Stimulated activated naive B cell treated with anti-CD40 and anti-IgM and Interleukin-4, amounts not matched to agents 10 μg/mL and 1 μg/mL and 100 μg/mL, for 72 hours (primary cell): ENCODE results near the gene RLN3.

Experiments
- ATAC-seq, 2 donors: fragments of 150-1000 bp; cut with Tn5 transposase; replicated peaks; 2 replicates each; pipeline ENCODE4 v1.10.0; 2021; ENCODE audit warnings: moderate library complexity in 1 of 2
- DNase-seq: peaks from one replicate; pipeline ENCODE4 v3.0.0; 2021
- H3K27ac Mint-ChIP-seq: one replicate; pipeline ENCODE4 v1.8.0; 2022; ENCODE audit warnings: mild to moderate bottlenecking, mixed read lengths
- H3K27me3 Mint-ChIP-seq, 2 donors: one replicate each; pipeline ENCODE4 v1.8.0; 2022; ENCODE audit warnings: mixed read lengths in 2 of 2
- H3K36me3 Mint-ChIP-seq, 2 donors: one replicate each; pipeline ENCODE4 v1.8.0; 2022; ENCODE audit warnings: mixed read lengths in 2 of 2, mild to moderate bottlenecking in 1 of 2
- H3K4me1 Mint-ChIP-seq, 2 donors: one replicate each; pipeline ENCODE4 v1.8.0; 2022; ENCODE audit warnings: mixed read lengths in 2 of 2, mild to moderate bottlenecking in 1 of 2
- H3K4me3 Mint-ChIP-seq, 2 donors: one replicate each; pipeline ENCODE4 v1.8.0; 2022; ENCODE audit warnings: mild to moderate bottlenecking in 2 of 2, mixed read lengths in 2 of 2, moderate library complexity in 1 of 2
- H3K9me3 Mint-ChIP-seq, 2 donors: one replicate each; pipeline ENCODE4 v1.8.0; 2022; ENCODE audit warnings: mixed read lengths in 2 of 2, mild to moderate bottlenecking in 1 of 2

RLN3 gene

GRCh38 chr19:14059093-14059480 lies 31.1 kb downstream of the RLN3 start:
- DNase-seq, result no peak
- Mint-ChIP-seq H3K4me3 (peak overlapping the region in 1 of 2 donors; percentile 6), H3K36me3 (peaks cover 0 to 2% of the 10 kb centered on the region in 2 donors), H3K4me1 (peaks cover 16 to 18% of the 10 kb centered on the region in 2 donors), H3K27ac (no peak overlapping the region), H3K9me3 (no peaks in the 10 kb centered on the region), H3K27me3 (peaks cover 38 to 64% of the 10 kb centered on the region in 2 donors)
- peak; percentile 45 to 56 for ATAC-seq

GRCh38 chr19:14059652-14060155 lies 31.8 kb downstream of the RLN3 start:
- H3K9me3 Mint-ChIP-seq, result no peaks in the 10 kb centered on the region
- no peaks in the 10 kb centered on the region for H3K36me3 Mint-ChIP-seq
- no peak for ATAC-seq
- peaks cover 16 to 18% of the 10 kb centered on the region in 2 donors for H3K4me1 Mint-ChIP-seq
- no peak overlapping the region for H3K4me3 Mint-ChIP-seq
- no peak for DNase-seq
- H3K27ac Mint-ChIP-seq, result peak overlapping the region; percentile 65
- H3K27me3 Mint-ChIP-seq, result peaks cover 38 to 63% of the 10 kb centered on the region in 2 donors

GRCh38 chr19:14061081-14061749 lies 33.3 kb downstream of the RLN3 start:
- H3K4me1 Mint-ChIP-seq, result peaks cover 19 to 20% of the 10 kb centered on the region in 2 donors
- no peak overlapping the region for H3K27ac Mint-ChIP-seq
- DNase-seq (no peak), ATAC-seq (no peak)
- H3K9me3 Mint-ChIP-seq, result no peaks in the 10 kb centered on the region
- H3K27me3 Mint-ChIP-seq, result peaks cover 38 to 57% of the 10 kb centered on the region in 2 donors
- no peak overlapping the region for H3K4me3 Mint-ChIP-seq
- H3K36me3 Mint-ChIP-seq, result no peaks in the 10 kb centered on the region

- no peaks in the 10 kb centered on the region for H3K9me3 Mint-ChIP-seq
- no peak within 1 kb of the TSS for H3K4me3 Mint-ChIP-seq
- peaks cover 36 to 56% of the 10 kb centered on the region in 2 donors for H3K27me3 Mint-ChIP-seq
- H3K27ac Mint-ChIP-seq, result no peak within 1 kb of the TSS
- ATAC-seq (no peak), DNase-seq (no peak)
- H3K4me1 Mint-ChIP-seq, result peaks cover 20 to 24% of the 10 kb centered on the region in 2 donors
- H3K36me3 Mint-ChIP-seq, result no peaks in the 10 kb centered on the region
Observed at GRCh38 chr19:14061751-14062557, 34.0 kb downstream of the RLN3 start, which contains the start of gene PALM3. TSS of gene PALM3 (minus strand) at chr19:14062076. CDS start at chr19:14061980, 96 bp downstream.

GRCh38 chr19:14062558-14062855 lies 34.6 kb downstream of the RLN3 start:
- Mint-ChIP-seq H3K4me3 (no peak overlapping the region), H3K4me1 (peaks cover 20 to 24% of the 10 kb centered on the region in 2 donors), H3K27ac (no peak overlapping the region), H3K36me3 (no peaks in the 10 kb centered on the region), H3K27me3 (peaks cover 33 to 51% of the 10 kb centered on the region in 2 donors), H3K9me3 (no peaks in the 10 kb centered on the region)
- ATAC-seq, result no peak
- no peak for DNase-seq

GRCh38 chr19:14063105-14063504 lies 35.2 kb downstream of the RLN3 start:
- ATAC-seq, result no peak
- Mint-ChIP-seq H3K4me3 (no peak overlapping the region), H3K27ac (no peak overlapping the region), H3K9me3 (no peaks in the 10 kb centered on the region), H3K36me3 (no peaks in the 10 kb centered on the region), H3K27me3 (peaks cover 27 to 45% of the 10 kb centered on the region in 2 donors), H3K4me1 (peaks cover 17 to 19% of the 10 kb centered on the region in 2 donors)
- no peak for DNase-seq

GRCh38 chr19:14066134-14066533 lies 38.2 kb downstream of the RLN3 start:
- Mint-ChIP-seq H3K27me3 (peaks cover 3 to 17% of the 10 kb centered on the region in 2 donors), H3K27ac (no peak overlapping the region), H3K36me3 (no peaks in the 10 kb centered on the region), H3K4me3 (no peak overlapping the region), H3K4me1 (peaks cover 2 to 9% of the 10 kb centered on the region in 2 donors), H3K9me3 (no peaks in the 10 kb centered on the region)
- ATAC-seq (peak; percentile 64 to 71), DNase-seq (no peak)

GRCh38 chr19:14070268-14071050 lies 42.5 kb downstream of the RLN3 start:
- no peak for ATAC-seq
- Mint-ChIP-seq H3K4me1 (peaks cover 14 to 33% of the 10 kb centered on the region in 2 donors), H3K4me3 (peak overlapping the region in 1 of 2 donors; percentile 17), H3K36me3 (no peaks in the 10 kb centered on the region), H3K27me3 (peaks cover 3 to 18% of the 10 kb centered on the region in 2 donors), H3K27ac (no peak overlapping the region), H3K9me3 (no peaks in the 10 kb centered on the region)
- no peak for DNase-seq

- H3K9me3 Mint-ChIP-seq, result no peaks in the 10 kb centered on the region
- H3K27me3 Mint-ChIP-seq, result peaks cover 3 to 7% of the 10 kb centered on the region in 2 donors
- peak; percentile 13 to 14 for ATAC-seq
- no peaks in the 10 kb centered on the region for H3K36me3 Mint-ChIP-seq
- DNase-seq, result no peak
- peak within 1 kb of the TSS; percentile 86 to 88 for H3K4me3 Mint-ChIP-seq
- H3K27ac Mint-ChIP-seq, result peak within 1 kb of the TSS; percentile 56
- peaks cover 12 to 24% of the 10 kb centered on the region in 2 donors for H3K4me1 Mint-ChIP-seq
Observed at GRCh38 chr19:14072535-14073260, 44.8 kb downstream of the RLN3 start, which contains the start of gene MISP3. TSS of gene MISP3 (plus strand) at chr19:14072786. CDS start at chr19:14073310, 524 bp downstream.

GRCh38 chr19:14073261-14073924 lies 45.4 kb downstream of the RLN3 start:
- H3K36me3 Mint-ChIP-seq, result no peaks in the 10 kb centered on the region
- peak overlapping the region; percentile 86 to 88 for H3K4me3 Mint-ChIP-seq
- H3K27ac Mint-ChIP-seq, result no peak overlapping the region
- peak; percentile 74 for DNase-seq
- H3K9me3 Mint-ChIP-seq, result no peaks in the 10 kb centered on the region
- H3K27me3 Mint-ChIP-seq, result peaks cover 3 to 7% of the 10 kb centered on the region in 2 donors
- peak; percentile 78 to 82 for ATAC-seq
- H3K4me1 Mint-ChIP-seq, result peaks cover 12 to 24% of the 10 kb centered on the region in 2 donors

GRCh38 chr19:14073925-14074838 lies 46.2 kb downstream of the RLN3 start:
- ATAC-seq, result peak; percentile 4 to 6
- no peaks in the 10 kb centered on the region for H3K9me3 Mint-ChIP-seq
- H3K27ac Mint-ChIP-seq, result peak overlapping the region; percentile 63
- H3K27me3 Mint-ChIP-seq, result peaks cover 3 to 7% of the 10 kb centered on the region in 2 donors
- peak overlapping the region; percentile 86 to 88 for H3K4me3 Mint-ChIP-seq
- H3K36me3 Mint-ChIP-seq, result no peaks in the 10 kb centered on the region
- H3K4me1 Mint-ChIP-seq, result peaks cover 12 to 24% of the 10 kb centered on the region in 2 donors
- peak; percentile 26 for DNase-seq

GRCh38 chr19:14078411-14078810 lies 50.5 kb downstream of the RLN3 start:
- ATAC-seq, result no peak
- H3K27ac Mint-ChIP-seq, result no peak overlapping the region
- no peak overlapping the region for H3K4me3 Mint-ChIP-seq

More at GRCh38 chr19:14078411-14078810, 50.5 kb downstream of the RLN3 start:
- Mint-ChIP-seq H3K4me1 (peaks cover 13 to 29% of the 10 kb centered on the region in 2 donors), H3K36me3 (no peaks in the 10 kb centered on the region), H3K27me3 (peaks cover 3 to 7% of the 10 kb centered on the region in 2 donors), H3K9me3 (no peaks in the 10 kb centered on the region)
- DNase-seq, result no peak
